PC-9 (cell line): ENCODE data around the gene WDR7. TPM values are rescaled to one million over a fixed set of nuclear protein-coding genes. Genes with fewer than 3 reads are reported as not detected.

Source experiments
- BruUV-seq: library from RNA; stranded (reverse); fragments of 400-500 nt; replicated peaks from 2 replicates; lab custom pipeline; 2021; lab: Mats Ljungman, UMichigan
- CTCF ChIA-PET: fragments of 300-600 bp; sonication (Branson Sonifier 250); formaldehyde crosslinking; loops from one replicate; lab custom pipeline; 2022; ENCODE audit warnings: antibody characterized with exemption; lab: Charles Lee
- POLR2A ChIA-PET: fragments of 300-600 bp; sonication (Branson Sonifier 250); formaldehyde crosslinking; loops from one replicate; lab custom pipeline; 2022; ENCODE audit warnings: antibody characterized with exemption; ENCODE audit not compliant: unreplicated experiment; lab: Charles Lee
- DNase-seq, 2 experiments: peaks; one replicate each; pipeline versions ENCODE4 v3.0.0 to v3.0.0-alpha.2; 2015 to 2022; ENCODE audit warnings: mixed read lengths in 1 of 2
- H2AFZ ChIP-seq: fragments of 200-600 bp; sonication (generic); 2 replicates; pipeline ENCODE4 v1.8.1; 2017; ENCODE audit warnings: antibody characterized with exemption
- H3F3A ChIP-seq: fragments of 200-600 bp; sonication (generic); 2 replicates; pipeline ENCODE4 v1.8.1; 2017; ENCODE audit warnings: antibody characterized with exemption, mild to moderate bottlenecking, low read depth; ENCODE audit not compliant: insufficient read depth
- H3K27ac ChIP-seq: fragments of 200-600 bp; sonication (generic); 2 replicates; pipeline ENCODE4 v1.6.1; 2016; ENCODE audit warnings: mixed run types
- H3K27me3 ChIP-seq: fragments of 200-600 bp; sonication (generic); 2 replicates; pipeline ENCODE4 v1.6.1; 2016; ENCODE audit warnings: low read depth, mixed run types; ENCODE audit not compliant: insufficient read depth
- H3K36me3 ChIP-seq: fragments of 200-600 bp; sonication (generic); 2 replicates; pipeline ENCODE4 v1.6.1; 2016; ENCODE audit warnings: low read depth, mixed run types
- H3K4me1 ChIP-seq: fragments of 200-600 bp; sonication (generic); replicated peaks from 2 replicates; pipeline ENCODE4 v1.6.1; 2016; ENCODE audit warnings: mixed run types; ENCODE audit not compliant: insufficient read depth
- H3K4me2 ChIP-seq: fragments of 200-600 bp; sonication (generic); 2 replicates; pipeline ENCODE4 v1.6.1; 2017; ENCODE audit warnings: mixed run types
- H3K4me3 ChIP-seq: fragments of 200-600 bp; sonication (generic); 2 replicates; pipeline ENCODE4 v1.6.1; 2016; ENCODE audit warnings: mixed run types
- H3K79me2 ChIP-seq: fragments of 200-600 bp; sonication (generic); 2 replicates; pipeline ENCODE4 v1.6.1; 2017; ENCODE audit warnings: low read depth, mixed run types
- H3K9me2 ChIP-seq: fragments of 200-600 bp; sonication (generic); 2 replicates; pipeline ENCODE4 v1.8.1; 2017; ENCODE audit warnings: mild to moderate bottlenecking; ENCODE audit not compliant: insufficient read depth
- H3K9me3 ChIP-seq: fragments of 200-600 bp; sonication (generic); 2 replicates; pipeline ENCODE4 v1.8.1; 2016; ENCODE audit warnings: low read depth; ENCODE audit not compliant: insufficient read depth
- H4K20me1 ChIP-seq: fragments of 200-600 bp; sonication (generic); 2 replicates; pipeline ENCODE4 v1.8.1; 2017; ENCODE audit not compliant: insufficient read depth
- EZH2 ChIP-seq: fragments of 200-600 bp; sonication (generic); IDR thresholded peaks from 2 replicates; pipeline ENCODE4 v1.8.0; 2017; ENCODE audit warnings: antibody characterized with exemption, low read depth
- intact Hi-C: fragments of 100-400 bp; cut with micrococcal nuclease; formaldehyde crosslinking; loops from one replicate; pipeline ENCODE4 v1.10.0; 2022; ENCODE audit not compliant: unreplicated experiment
- total RNA-seq: library from RNA; stranded (reverse); gene quantifications from 2 replicates; pipeline ENCODE4 v1.2.3, GENCODE V29; 2021
- TF ChIP-seq, protein P1 (sequence below): fragments of 200-600 bp; sonication (generic); conservative IDR thresholded peaks from 2 replicates; pipeline ENCODE4 v1.6.1; 2017; ENCODE audit warnings: mixed run types, antibody characterized with exemption, mild to moderate bottlenecking, moderate library complexity

WDR7 gene
- total RNA-seq, 1 experiment from 2014 or later: 7.7 TPM

DNA sequence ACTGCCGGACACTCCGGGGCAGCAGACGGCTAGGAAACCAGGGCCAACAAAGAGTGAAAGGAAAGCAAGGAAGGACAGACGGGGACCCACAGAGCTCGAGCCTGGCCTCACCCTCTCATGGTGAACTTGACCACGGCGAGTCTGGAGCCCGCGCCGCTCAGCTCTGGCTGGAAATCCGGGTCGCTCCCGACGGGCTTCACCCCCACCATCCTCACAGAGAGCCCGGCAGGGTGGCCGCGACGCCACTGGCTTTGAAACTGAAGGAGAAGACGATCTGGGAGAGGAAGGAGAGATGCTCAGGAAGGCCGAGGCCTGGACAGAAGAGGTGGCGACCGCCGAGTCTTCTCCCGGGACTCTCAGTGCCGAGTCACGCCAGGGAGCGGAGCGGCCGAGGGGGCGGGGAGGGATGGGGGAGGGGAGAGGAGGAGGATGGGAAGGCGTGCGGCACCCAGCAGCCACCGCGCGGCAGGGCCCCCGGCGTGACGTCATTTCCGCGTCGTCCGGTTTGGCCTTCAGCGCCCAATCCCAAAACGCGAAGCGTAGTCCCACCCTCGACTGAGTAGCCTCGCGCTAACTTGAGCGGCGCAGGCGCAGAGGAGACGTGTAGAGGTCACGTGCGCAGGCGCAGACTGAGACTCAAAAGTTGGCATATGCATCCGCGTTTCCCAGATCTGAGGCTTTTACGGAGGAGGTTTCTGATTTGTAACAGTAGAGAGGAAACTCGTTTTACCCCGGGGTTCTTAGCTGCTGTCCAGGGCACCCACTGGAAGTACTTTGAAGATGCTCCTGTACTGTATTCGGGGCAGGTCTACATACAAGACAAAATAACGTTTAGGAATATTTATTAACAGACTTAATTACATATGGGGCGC, 12.7 kb upstream of the WDR7 start, which contains the start of gene TXNL1:
TXNL1 (minus strand) TSS at position 361 of the 872 bp plus-strand sequence; CDS start at position 209, 152 bp downstream.
- ChIA-PET CTCF (interaction anchor here (0.6 kb wide), 1 partner anchor 15 kb away, joined by 7 read pairs; no protein-coding TSS in a partner anchor), POLR2A (no interaction called here)
- DNase-seq: peak; percentile 94
- no TSS peak for BruUV-seq
- H3K4me2 ChIP-seq: peak within 1 kb of the TSS; percentile 94
- H3K27ac ChIP-seq: peak within 1 kb of the TSS; percentile 96
- peaks cover 40% of the 10 kb centered on the region for H3K4me1 ChIP-seq
- peaks cover 49% of the 10 kb centered on the region for H3K79me2 ChIP-seq
- peaks cover 18% of the 10 kb centered on the region; the same call in 1 of the 2 replicates for H3K36me3 ChIP-seq
- H3K27me3 ChIP-seq: no peaks in the 10 kb centered on the region
- TF ChIP-seq, protein P1, sequence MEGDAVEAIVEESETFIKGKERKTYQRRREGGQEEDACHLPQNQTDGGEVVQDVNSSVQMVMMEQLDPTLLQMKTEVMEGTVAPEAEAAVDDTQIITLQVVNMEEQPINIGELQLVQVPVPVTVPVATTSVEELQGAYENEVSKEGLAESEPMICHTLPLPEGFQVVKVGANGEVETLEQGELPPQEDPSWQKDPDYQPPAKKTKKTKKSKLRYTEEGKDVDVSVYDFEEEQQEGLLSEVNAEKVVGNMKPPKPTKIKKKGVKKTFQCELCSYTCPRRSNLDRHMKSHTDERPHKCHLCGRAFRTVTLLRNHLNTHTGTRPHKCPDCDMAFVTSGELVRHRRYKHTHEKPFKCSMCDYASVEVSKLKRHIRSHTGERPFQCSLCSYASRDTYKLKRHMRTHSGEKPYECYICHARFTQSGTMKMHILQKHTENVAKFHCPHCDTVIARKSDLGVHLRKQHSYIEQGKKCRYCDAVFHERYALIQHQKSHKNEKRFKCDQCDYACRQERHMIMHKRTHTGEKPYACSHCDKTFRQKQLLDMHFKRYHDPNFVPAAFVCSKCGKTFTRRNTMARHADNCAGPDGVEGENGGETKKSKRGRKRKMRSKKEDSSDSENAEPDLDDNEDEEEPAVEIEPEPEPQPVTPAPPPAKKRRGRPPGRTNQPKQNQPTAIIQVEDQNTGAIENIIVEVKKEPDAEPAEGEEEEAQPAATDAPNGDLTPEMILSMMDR: no peak
- no peak for TF ChIP-seq EZH2
- H4K20me1 ChIP-seq: peaks cover 43% of the 10 kb centered on the region
- H3F3A ChIP-seq: peaks cover 18% of the 10 kb centered on the region; the same call in 1 of the 2 replicates
- H2AFZ ChIP-seq: peak within 1 kb of the TSS; percentile 100
- no peaks in the 10 kb centered on the region for H3K9me3 ChIP-seq
- H3K4me3 ChIP-seq: peak within 1 kb of the TSS; percentile 96
- intact Hi-C loops: no loop called here
- H3K9me2 ChIP-seq: no peaks in the 10 kb centered on the region

DNA sequence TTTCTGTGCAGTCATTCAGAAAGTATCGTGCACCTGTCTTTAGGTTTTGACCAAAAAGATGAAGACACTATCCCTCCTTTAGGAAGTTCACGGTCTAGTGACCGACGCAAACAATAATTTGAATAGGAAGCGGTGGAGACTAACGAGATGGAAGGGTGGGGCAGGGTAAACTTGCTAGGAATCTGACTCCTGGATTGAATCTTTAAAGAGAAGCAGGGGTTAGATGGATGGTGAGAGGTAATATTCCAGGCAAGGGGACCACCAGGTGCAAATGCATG, 12.1 kb upstream of the WDR7 start:
- H3K79me2 ChIP-seq: peaks cover 43% of the 10 kb centered on the region
- H3K27ac ChIP-seq: peak overlapping the region; percentile 93
- peak overlapping the region; percentile 96 for H3K4me3 ChIP-seq
- DNase-seq: no peak
- peaks cover 18% of the 10 kb centered on the region; the same call in 1 of the 2 replicates for H3F3A ChIP-seq
- peak overlapping the region; percentile 93 for H3K4me2 ChIP-seq
- H3K27me3 ChIP-seq: no peaks in the 10 kb centered on the region
- TSS peak; percentile 65 for BruUV-seq
- intact Hi-C loops: no loop called here
- peaks cover 40% of the 10 kb centered on the region for H3K4me1 ChIP-seq
- CTCF ChIA-PET: no interaction called here
- H4K20me1 ChIP-seq: peaks cover 37% of the 10 kb centered on the region
- no peaks in the 10 kb centered on the region for H3K9me3 ChIP-seq
- H3K36me3 ChIP-seq: peaks cover 18% of the 10 kb centered on the region; the same call in 1 of the 2 replicates
- H2AFZ ChIP-seq: peak overlapping the region; percentile 100
- POLR2A ChIA-PET: no interaction called here
- no peak for TF ChIP-seq EZH2
- TF ChIP-seq, protein P1: no peak
- H3K9me2 ChIP-seq: no peaks in the 10 kb centered on the region

DNA sequence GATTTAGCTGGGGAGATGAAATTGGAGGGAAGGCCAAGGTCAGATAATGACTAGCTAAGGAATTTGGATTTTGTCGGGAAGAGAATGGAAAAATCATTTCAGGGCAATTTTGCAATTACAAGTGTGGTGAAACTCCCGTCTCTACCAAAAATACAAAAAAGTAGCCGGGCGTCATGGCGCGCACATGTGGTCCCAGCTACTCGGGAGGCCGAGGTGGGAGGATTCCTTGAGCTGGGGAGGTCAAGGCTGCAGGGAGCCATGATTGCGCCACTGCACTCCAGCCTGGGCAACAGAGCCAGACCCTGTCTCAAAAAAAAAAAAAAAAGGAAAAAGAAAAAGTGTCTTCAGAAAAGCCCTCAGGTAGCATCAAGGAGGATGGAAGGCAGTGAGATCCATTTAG, 11.6 kb upstream of the WDR7 start:
- H4K20me1 ChIP-seq: peaks cover 32% of the 10 kb centered on the region
- no peak for TF ChIP-seq EZH2
- TF ChIP-seq, protein P1: no peak
- no peak for DNase-seq
- peaks cover 18% of the 10 kb centered on the region; the same call in 1 of the 2 replicates for H3F3A ChIP-seq
- intact Hi-C loops: no loop called here
- H3K27me3 ChIP-seq: no peaks in the 10 kb centered on the region
- peak overlapping the region; percentile 100 for H2AFZ ChIP-seq
- BruUV-seq: no TSS peak
- ChIA-PET CTCF (no interaction called here), POLR2A (no interaction called here)
- peaks cover 16% of the 10 kb centered on the region; the same call in 1 of the 2 replicates for H3K36me3 ChIP-seq
- H3K79me2 ChIP-seq: peaks cover 38% of the 10 kb centered on the region
- peak overlapping the region; percentile 96 for H3K4me3 ChIP-seq
- H3K4me2 ChIP-seq: peak overlapping the region; percentile 93
- H3K27ac ChIP-seq: peak overlapping the region; percentile 93
- no peaks in the 10 kb centered on the region for H3K9me2 ChIP-seq
- H3K4me1 ChIP-seq: peaks cover 39% of the 10 kb centered on the region
- H3K9me3 ChIP-seq: no peaks in the 10 kb centered on the region
